ENCODE results near the gene C12orf75. TPM values are rescaled to one million over a fixed set of nuclear protein-coding genes. Genes with fewer than 3 reads are reported as not detected.
"Not testable (repeated sequence)": the region's sequence is repeated elsewhere in the genome, so short reads cannot be mapped to it uniquely, and the experiment has no call there.

The C12orf75 gene
- total and polyA plus RNA-seq, 4 donors: 36.3 to 75.4 (median 47.3) TPM

- H3K36me3 ChIP-seq (ENCODE audit: control insufficient read depth, insufficient read depth, low read length); H3K9me3 ChIP-seq (ENCODE audit: control insufficient read depth, insufficient read depth, low read length); DNase-seq (ENCODE audit: low read depth in 4 of 6, low spot score in 6 of 6); H3K27ac ChIP-seq (ENCODE audit: low read depth, low read length); H3K27me3 ChIP-seq (ENCODE audit: control insufficient read depth, insufficient read depth, low read length); H3K4me1 ChIP-seq (ENCODE audit: control insufficient read depth, insufficient read depth, low read length); H3K4me3 ChIP-seq (ENCODE audit: low read depth, low read length): not testable (repeated sequence)
- WGBS (ENCODE audit: insufficient coverage): no CpG with 5 or more reads among the region's 6 CpGs
These were observed 22.7 kb upstream of the C12orf75 start for GRCh38 chr12:105307601-105308314.

- not testable (repeated sequence) for H3K4me3 ChIP-seq (ENCODE audit: low read depth, low read length); H3K4me1 ChIP-seq (ENCODE audit: control insufficient read depth, insufficient read depth, low read length); H3K27me3 ChIP-seq (ENCODE audit: control insufficient read depth, insufficient read depth, low read length); H3K9me3 ChIP-seq (ENCODE audit: control insufficient read depth, insufficient read depth, low read length); H3K27ac ChIP-seq (ENCODE audit: low read depth, low read length); H3K36me3 ChIP-seq (ENCODE audit: control insufficient read depth, insufficient read depth, low read length); DNase-seq (ENCODE audit: low read depth in 4 of 6, low spot score in 6 of 6)
- WGBS (ENCODE audit: insufficient coverage): 100% methylated on average over 1 of the region's 4 CpGs
These were observed 21.7 kb upstream of the C12orf75 start for GRCh38 chr12:105308839-105309238.

- DNase-seq (ENCODE audit: low read depth in 4 of 6, low spot score in 6 of 6); H3K4me3 ChIP-seq (ENCODE audit: low read depth, low read length); H3K27ac ChIP-seq (ENCODE audit: low read depth, low read length); H3K36me3 ChIP-seq (ENCODE audit: control insufficient read depth, insufficient read depth, low read length); H3K4me1 ChIP-seq (ENCODE audit: control insufficient read depth, insufficient read depth, low read length); H3K27me3 ChIP-seq (ENCODE audit: control insufficient read depth, insufficient read depth, low read length); H3K9me3 ChIP-seq (ENCODE audit: control insufficient read depth, insufficient read depth, low read length): not testable (repeated sequence)
- no CpG with 5 or more reads among the region's 3 CpGs for WGBS (ENCODE audit: insufficient coverage)
These were observed 21.1 kb upstream of the C12orf75 start for GRCh38 chr12:105309384-105309783.

GRCh38 chr12:105310476-105311085 is 19.9 kb upstream of the C12orf75 start:
- H3K4me3 ChIP-seq (ENCODE audit: low read depth, low read length); DNase-seq (ENCODE audit: low read depth in 4 of 6, low spot score in 6 of 6); H3K9me3 ChIP-seq (ENCODE audit: control insufficient read depth, insufficient read depth, low read length); H3K4me1 ChIP-seq (ENCODE audit: control insufficient read depth, insufficient read depth, low read length); H3K27ac ChIP-seq (ENCODE audit: low read depth, low read length); H3K27me3 ChIP-seq (ENCODE audit: control insufficient read depth, insufficient read depth, low read length); H3K36me3 ChIP-seq (ENCODE audit: control insufficient read depth, insufficient read depth, low read length): not testable (repeated sequence)
- no CpG with 5 or more reads among the region's 2 CpGs for WGBS (ENCODE audit: insufficient coverage)

- H3K27me3 ChIP-seq (ENCODE audit: control insufficient read depth, insufficient read depth, low read length); DNase-seq (ENCODE audit: low read depth in 4 of 6, low spot score in 6 of 6); H3K4me1 ChIP-seq (ENCODE audit: control insufficient read depth, insufficient read depth, low read length); H3K4me3 ChIP-seq (ENCODE audit: low read depth, low read length); H3K9me3 ChIP-seq (ENCODE audit: control insufficient read depth, insufficient read depth, low read length); H3K36me3 ChIP-seq (ENCODE audit: control insufficient read depth, insufficient read depth, low read length); H3K27ac ChIP-seq (ENCODE audit: low read depth, low read length): not testable (repeated sequence)
- no CpG with 5 or more reads among the region's 3 CpGs for WGBS (ENCODE audit: insufficient coverage)
These were observed 18.6 kb upstream of the C12orf75 start for GRCh38 chr12:105311936-105312335.

GRCh38 chr12:105313755-105314154 is 16.7 kb upstream of the C12orf75 start:
- not testable (repeated sequence) for H3K36me3 ChIP-seq (ENCODE audit: control insufficient read depth, insufficient read depth, low read length); DNase-seq (ENCODE audit: low read depth in 4 of 6, low spot score in 6 of 6); H3K4me3 ChIP-seq (ENCODE audit: low read depth, low read length); H3K27me3 ChIP-seq (ENCODE audit: control insufficient read depth, insufficient read depth, low read length); H3K4me1 ChIP-seq (ENCODE audit: control insufficient read depth, insufficient read depth, low read length); H3K9me3 ChIP-seq (ENCODE audit: control insufficient read depth, insufficient read depth, low read length); H3K27ac ChIP-seq (ENCODE audit: low read depth, low read length)
- 94% methylated on average over 2 of the region's 8 CpGs for WGBS (ENCODE audit: insufficient coverage)

- 95% methylated on average over 2 of the region's 2 CpGs for whole genome bisulfite sequencing (ENCODE audit: insufficient coverage)
- no peaks in the 10 kb centered on the region for H3K4me1 ChIP-seq (ENCODE audit: control insufficient read depth, insufficient read depth, low read length)
- no peak overlapping the region for H3K4me3 ChIP-seq (ENCODE audit: low read depth, low read length)
- no peaks in the 10 kb centered on the region for H3K36me3 ChIP-seq (ENCODE audit: control insufficient read depth, insufficient read depth, low read length)
- H3K27me3 ChIP-seq (ENCODE audit: control insufficient read depth, insufficient read depth, low read length): no peaks in the 10 kb centered on the region
- no peaks in the 10 kb centered on the region for H3K9me3 ChIP-seq (ENCODE audit: control insufficient read depth, insufficient read depth, low read length)
- H3K27ac ChIP-seq (ENCODE audit: low read depth, low read length): no peak overlapping the region
- DNase-seq (ENCODE audit: low read depth in 4 of 6, low spot score in 6 of 6): no peak
These were observed 15.4 kb upstream of the C12orf75 start for GRCh38 chr12:105315130-105315529.

GRCh38 chr12:105315726-105316125 is 14.8 kb upstream of the C12orf75 start:
- 95% methylated on average over 5 of the region's 6 CpGs for WGBS (ENCODE audit: insufficient coverage)
- H3K27ac ChIP-seq (ENCODE audit: low read depth, low read length): no peak overlapping the region
- DNase-seq (ENCODE audit: low read depth in 4 of 6, low spot score in 6 of 6): no peak
- no peaks in the 10 kb centered on the region for H3K36me3 ChIP-seq (ENCODE audit: control insufficient read depth, insufficient read depth, low read length)
- no peaks in the 10 kb centered on the region for H3K4me1 ChIP-seq (ENCODE audit: control insufficient read depth, insufficient read depth, low read length)
- no peak overlapping the region for H3K4me3 ChIP-seq (ENCODE audit: low read depth, low read length)
- H3K27me3 ChIP-seq (ENCODE audit: control insufficient read depth, insufficient read depth, low read length): no peaks in the 10 kb centered on the region
- no peaks in the 10 kb centered on the region for H3K9me3 ChIP-seq (ENCODE audit: control insufficient read depth, insufficient read depth, low read length)

GRCh38 chr12:105316931-105317852 is 13.3 kb upstream of the C12orf75 start:
- Histone ChIP-seq H3K9me3 (ENCODE audit: control insufficient read depth, insufficient read depth, low read length) (no peaks in the 10 kb centered on the region), H3K4me1 (ENCODE audit: control insufficient read depth, insufficient read depth, low read length) (no peaks in the 10 kb centered on the region), H3K36me3 (ENCODE audit: control insufficient read depth, insufficient read depth, low read length) (no peaks in the 10 kb centered on the region), H3K4me3 (ENCODE audit: low read depth, low read length) (no peak overlapping the region), H3K27me3 (ENCODE audit: control insufficient read depth, insufficient read depth, low read length) (no peaks in the 10 kb centered on the region), H3K27ac (ENCODE audit: low read depth, low read length) (no peak overlapping the region)
- WGBS (ENCODE audit: insufficient coverage): 100% methylated on average over 1 of the region's 4 CpGs
- DNase-seq (ENCODE audit: low read depth in 4 of 6, low spot score in 6 of 6): no peak
